H9 (cell line): Measurements from ENCODE around the gene MICAL3. TPM values are rescaled to one million over a fixed set of nuclear protein-coding genes. Genes with fewer than 3 reads are reported as not detected.

ENCODE experiments used
- DNase-seq: peaks from one replicate; pipeline ENCODE4 v3.0.0-alpha.2; 2017
- H2AFZ ChIP-seq: one replicate; pipeline ENCODE4 v1.6.1; 2013; ENCODE audit warnings: mild to moderate bottlenecking, low read length, control low read depth, moderate library complexity
- H2AK5ac ChIP-seq: 2 replicates; pipeline ENCODE4 v1.6.1; 2013; ENCODE audit warnings: low read length, control low read depth, mixed read lengths; ENCODE audit not compliant: insufficient read length
- H2BK120ac ChIP-seq: one replicate; pipeline ENCODE4 v1.6.1; 2013; ENCODE audit warnings: low read depth, mild to moderate bottlenecking, low read length, control low read depth, inconsistent platforms; ENCODE audit not compliant: poor library complexity, severe bottlenecking
- H2BK12ac ChIP-seq: 2 replicates; pipeline ENCODE4 v1.6.1; 2013; ENCODE audit warnings: low read length, control low read depth, mixed read lengths, low read depth; ENCODE audit not compliant: insufficient read length
- H2BK15ac ChIP-seq: 2 replicates; pipeline ENCODE4 v1.6.1; 2013; ENCODE audit warnings: low read depth, low read length, control low read depth
- H2BK20ac ChIP-seq: one replicate; pipeline ENCODE4 v1.6.1; 2013; ENCODE audit warnings: low read depth, mild to moderate bottlenecking, low read length, control low read depth, inconsistent platforms; ENCODE audit not compliant: poor library complexity, severe bottlenecking
- H2BK5ac ChIP-seq: 2 replicates; pipeline ENCODE4 v1.6.1; 2013; ENCODE audit warnings: low read length, control low read depth, mixed read lengths; ENCODE audit not compliant: insufficient read length
- H3K14ac ChIP-seq: 2 replicates; pipeline ENCODE4 v1.6.1; 2013; ENCODE audit warnings: low read length, control low read depth; ENCODE audit not compliant: insufficient read depth
- H3K18ac ChIP-seq: 2 replicates; pipeline ENCODE4 v1.6.1; 2013; ENCODE audit warnings: low read depth, mild to moderate bottlenecking, mixed read lengths, low read length, control low read depth; ENCODE audit not compliant: insufficient read length
- H3K23ac ChIP-seq: 2 replicates; pipeline ENCODE4 v1.6.1; 2013; ENCODE audit warnings: low read length, control low read depth, mixed read lengths, low read depth; ENCODE audit not compliant: insufficient read length
- H3K23me2 ChIP-seq: 2 replicates; pipeline ENCODE4 v1.6.1; 2013; ENCODE audit warnings: low read depth, mild to moderate bottlenecking, mixed read lengths, low read length, control low read depth; ENCODE audit not compliant: insufficient read length, poor library complexity, severe bottlenecking
- H3K27ac ChIP-seq: 2 replicates; pipeline ENCODE4 v1.5.1; 2013; ENCODE audit warnings: low read length, control low read depth, mixed read lengths, low read depth; ENCODE audit not compliant: insufficient read length
- H3K27me3 ChIP-seq: 2 replicates; pipeline ENCODE4 v1.6.1; 2013; ENCODE audit warnings: low read length, control low read depth, inconsistent platforms; ENCODE audit not compliant: insufficient read depth
- H3K4ac ChIP-seq: 2 replicates; pipeline ENCODE4 v1.6.1; 2013; ENCODE audit warnings: low read depth, mild to moderate bottlenecking, control low read depth, inconsistent platforms, low read length, moderate library complexity
- H3K4me1 ChIP-seq: 2 replicates; pipeline ENCODE4 v1.6.1; 2013; ENCODE audit warnings: low read length, control low read depth, inconsistent platforms; ENCODE audit not compliant: insufficient read depth
- H3K4me2 ChIP-seq: 2 replicates; pipeline ENCODE4 v1.6.1; 2013; ENCODE audit warnings: low read length, control low read depth, mixed read lengths; ENCODE audit not compliant: insufficient read length, insufficient read depth
- H3K56ac ChIP-seq: 2 replicates; pipeline ENCODE4 v1.6.1; 2013; ENCODE audit warnings: low read depth, mild to moderate bottlenecking, mixed read lengths, low read length, control low read depth; ENCODE audit not compliant: insufficient read length
- H3K79me1 ChIP-seq: 2 replicates; pipeline ENCODE4 v1.6.1; 2013; ENCODE audit warnings: low read depth, mild to moderate bottlenecking, moderate library complexity, low read length, control low read depth, inconsistent platforms; ENCODE audit not compliant: insufficient read depth, poor library complexity, severe bottlenecking
- H3K79me2 ChIP-seq: 2 replicates; pipeline ENCODE4 v1.6.1; 2013; ENCODE audit warnings: low read length, control low read depth, inconsistent platforms; ENCODE audit not compliant: insufficient read depth
- H3K9ac ChIP-seq: 2 replicates; pipeline ENCODE4 v1.6.1; 2013; ENCODE audit warnings: low read length, control low read depth, mixed read lengths; ENCODE audit not compliant: insufficient read length; ENCODE audit errors: extremely low read depth
- H3K9me3 ChIP-seq: one replicate; pipeline ENCODE4 v1.6.1; 2013; ENCODE audit warnings: low read depth, low read length, inconsistent platforms; ENCODE audit not compliant: control insufficient read depth
- H3T11ph ChIP-seq: one replicate; pipeline ENCODE4 v1.6.1; 2013; ENCODE audit warnings: mild to moderate bottlenecking, low read length, control low read depth, inconsistent platforms
- H4K20me1 ChIP-seq: one replicate; pipeline ENCODE4 v1.6.1; 2013; ENCODE audit not compliant: control insufficient read depth, insufficient read length, insufficient read depth
- H4K5ac ChIP-seq: 2 replicates; pipeline ENCODE4 v1.6.1; 2013; ENCODE audit warnings: low read depth, mild to moderate bottlenecking, mixed read lengths, low read length, control low read depth; ENCODE audit not compliant: insufficient read length
- H4K8ac ChIP-seq: replicated peaks from 2 replicates; pipeline ENCODE4 v1.6.1; 2013; ENCODE audit warnings: low read length, control low read depth, mixed read lengths, low read depth; ENCODE audit not compliant: insufficient read length
- H4K91ac ChIP-seq: 2 replicates; pipeline ENCODE4 v1.6.1; 2013; ENCODE audit warnings: low read depth, mild to moderate bottlenecking, moderate library complexity, mixed read lengths, low read length, control low read depth; ENCODE audit not compliant: insufficient read length
- H3K27ac Mint-ChIP-seq, 3 experiments: 2 replicates in 2 of 3; 3 replicates in 1 of 3; pipeline ENCODE4 v1.8.0; 2020 to 2021; ENCODE audit warnings: mixed read lengths in 3 of 3, mild to moderate bottlenecking in 1 of 3, moderate library complexity in 1 of 3
- H3K27me3 Mint-ChIP-seq: 2 replicates; pipeline ENCODE4 v1.8.0; 2021; ENCODE audit warnings: low read depth, mild to moderate bottlenecking, moderate library complexity, mixed read lengths
- H3K36me3 Mint-ChIP-seq, 3 experiments: 2 replicates in 2 of 3; 3 replicates in 1 of 3; pipeline ENCODE4 v1.8.0; 2020 to 2021; ENCODE audit warnings: low read depth in 3 of 3, mixed read lengths in 3 of 3; ENCODE audit not compliant: insufficient read depth in 1 of 3
- H3K4me1 Mint-ChIP-seq, 2 experiments: 2 replicates each; pipeline ENCODE4 v1.8.0; 2020; ENCODE audit warnings: mixed read lengths in 2 of 2
- H3K4me3 Mint-ChIP-seq, 2 experiments: 2 replicates in 1 of 2; 3 replicates in 1 of 2; pipeline ENCODE4 v1.8.0; 2020 to 2021; ENCODE audit warnings: mild to moderate bottlenecking in 2 of 2, mixed read lengths in 2 of 2, moderate library complexity in 1 of 2
- H3K9me3 Mint-ChIP-seq, 2 experiments: 2 replicates in 1 of 2; 3 replicates in 1 of 2; pipeline ENCODE4 v1.8.0; 2020; ENCODE audit warnings: mild to moderate bottlenecking in 2 of 2, mixed read lengths in 2 of 2, moderate library complexity in 1 of 2
- CTCF ChIP-seq: fragments of 200-600 bp; sonication (generic); conservative IDR thresholded peaks from 3 replicates; pipeline ENCODE4 v1.8.0; 2021; ENCODE audit warnings: antibody characterized with exemption, mild to moderate bottlenecking
- WGBS: extraction: QIAGEN DNeasy Blood & Tissue Kit; methylation state at CpG from one replicate; pipeline ENCODE4 v1.1.7; 2013; ENCODE audit warnings: missing lambda C conversion rate, low lambda C conversion rate, mixed read lengths; ENCODE audit not compliant: insufficient read length; ENCODE audit errors: extremely low coverage; 5-methylcytosine and 5-hydroxymethylcytosine counted together
- total RNA-seq: library from RNA; stranded (reverse); gene quantifications from 2 replicates; pipeline ENCODE4 v1.2.1, GENCODE V29; 2021

Gene MICAL3
- total RNA-seq, 1 experiment from 2014 or later: 50.2 TPM

GRCh38 chr22:17912945-17913721 lies 111.2 kb downstream of the MICAL3 start:
- Histone ChIP-seq H3K9me3 (no peaks in the 10 kb centered on the region), H4K5ac (no peak overlapping the region), H2AK5ac (no peak overlapping the region), H3K79me2 (peaks cover 4% of the 10 kb centered on the region; the same call in 1 of the 2 replicates), H4K8ac (no peak overlapping the region), H2BK20ac (no peak overlapping the region), H3K4me1 (peaks cover 4% of the 10 kb centered on the region; the same call in 1 of the 2 replicates), H3K56ac (no peak overlapping the region), H4K91ac (no peak overlapping the region), H3T11ph (no peak overlapping the region), H3K79me1 (peaks cover 4% of the 10 kb centered on the region), H3K18ac (no peak overlapping the region), H4K20me1 (no peaks in the 10 kb centered on the region), H3K27ac (no peak overlapping the region), H3K14ac (peak overlapping the region; percentile 34; the same call in 1 of the 2 replicates), H3K27me3 (no peaks in the 10 kb centered on the region), H3K4ac (no peak overlapping the region), H3K4me2 (no peak overlapping the region), H2BK12ac (no peak overlapping the region), H2AFZ (no peak overlapping the region), H2BK120ac (no peak overlapping the region), H3K23me2 (no peaks in the 10 kb centered on the region), H3K23ac (no peak overlapping the region), H2BK15ac (no peak overlapping the region), H3K9ac (no peak overlapping the region), H2BK5ac (no peak overlapping the region)
- TF ChIP-seq CTCF: no peak
- DNase-seq: no peak
- peaks cover 29 to 36% of the 10 kb centered on the region in 2 experiments for H3K4me1 Mint-ChIP-seq
- no peaks in the 10 kb centered on the region for H3K9me3 Mint-ChIP-seq
- peak overlapping the region in 1 of 3 experiments; percentile 34; a peak in 1 of 7 replicates for H3K27ac Mint-ChIP-seq
- no CpG with 5 or more reads among the region's 12 CpGs for WGBS
- H3K36me3 Mint-ChIP-seq: no peaks in the 10 kb centered on the region
- no peaks in the 10 kb centered on the region for H3K27me3 Mint-ChIP-seq
- H3K4me3 Mint-ChIP-seq: no peak overlapping the region
